ENCODE results near the gene FMC1. TPM values are rescaled to one million over a fixed set of nuclear protein-coding genes. Genes with fewer than 3 reads are reported as not detected.
A peak's percentile ranks its signal among the peaks of the same experiment; 100 is the strongest.
"Not testable (repeated sequence)": the region's sequence is repeated elsewhere in the genome, so short reads cannot be mapped to it uniquely, and the experiment has no call there.

FMC1 gene
- total RNA-seq, 1 donor from 2014 or later: 6.0 TPM

GRCh38 chr7:139299296-139299695, 41.8 kb upstream of the FMC1 start:
- no peak for DNase-seq (ENCODE audit: low read depth)
- no peak overlapping the region for H3K4me3 ChIP-seq (ENCODE audit: low read depth, low read length)
- TF ChIP-seq CTCF (conservative IDR thresholded peaks at IDR 0.05; ENCODE audit: low read depth, low read length): no peak

GRCh38 chr7:139300390-139300789, 40.7 kb upstream of the FMC1 start:
- no peak overlapping the region for H3K4me3 ChIP-seq (ENCODE audit: low read depth, low read length)
- no peak for DNase-seq (ENCODE audit: low read depth)
- TF ChIP-seq CTCF (conservative IDR thresholded peaks at IDR 0.05; ENCODE audit: low read depth, low read length): no peak

GRCh38 chr7:139304517-139304916, 36.6 kb upstream of the FMC1 start:
- H3K4me3 ChIP-seq (ENCODE audit: low read depth, low read length): no peak overlapping the region

GRCh38 chr7:139317939-139318505, 23.1 kb upstream of the FMC1 start:
- TF ChIP-seq CTCF (conservative IDR thresholded peaks at IDR 0.05; ENCODE audit: low read depth, low read length): no peak
- no peak for DNase-seq (ENCODE audit: low read depth)

More at GRCh38 chr7:139304517-139304916, 36.6 kb upstream of the FMC1 start:
- no peak for TF ChIP-seq CTCF (conservative IDR thresholded peaks at IDR 0.05; ENCODE audit: low read depth, low read length)
- no peak for DNase-seq (ENCODE audit: low read depth)

DNA sequence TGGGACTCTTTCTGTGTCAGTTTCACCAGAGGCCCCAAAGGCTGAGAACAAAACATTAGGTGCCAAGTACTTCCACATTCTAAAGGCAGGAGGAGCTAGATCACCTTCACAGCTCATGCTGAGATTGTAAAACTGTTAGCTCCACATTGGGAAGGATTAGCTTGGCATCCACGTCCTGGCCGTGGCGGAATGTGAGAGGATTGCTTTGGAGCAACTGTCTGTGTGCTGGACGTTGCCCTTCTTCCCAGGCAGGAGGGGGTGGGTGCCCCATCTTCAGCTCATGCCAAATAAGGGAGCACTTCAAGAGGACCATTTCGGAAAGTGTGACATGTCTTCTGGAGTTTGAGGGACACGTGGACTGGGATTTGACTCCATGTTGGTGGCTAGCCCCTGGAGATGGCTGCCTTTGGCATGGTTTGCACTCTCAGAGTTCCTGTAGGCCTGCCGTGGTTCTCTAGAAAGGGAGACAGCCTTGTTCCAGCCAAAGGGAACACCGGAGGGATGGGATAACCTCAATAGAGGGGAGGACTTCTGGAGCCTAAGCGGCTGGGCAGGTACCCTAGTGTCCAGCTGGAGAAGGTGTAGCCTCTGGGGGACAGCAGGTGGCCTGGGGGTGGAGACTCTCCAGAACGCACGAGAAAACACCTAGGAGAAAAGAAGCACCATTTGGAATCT, 19.9 kb upstream of the FMC1 start:
- DNase-seq (ENCODE audit: low read depth): no peak
- no peak overlapping the region for H3K4me3 ChIP-seq (ENCODE audit: low read depth, low read length)
- peak; percentile 70 for TF ChIP-seq CTCF (conservative IDR thresholded peaks at IDR 0.05; ENCODE audit: low read depth, low read length)

More at GRCh38 chr7:139317939-139318505, 23.1 kb upstream of the FMC1 start:
- no peak overlapping the region for H3K4me3 ChIP-seq (ENCODE audit: low read depth, low read length)

GRCh38 chr7:139324709-139325108, 16.4 kb upstream of the FMC1 start:
- not testable (repeated sequence) for DNase-seq (ENCODE audit: low read depth)

GRCh38 chr7:139328375-139328774, 12.8 kb upstream of the FMC1 start:
- no peak for TF ChIP-seq CTCF (conservative IDR thresholded peaks at IDR 0.05; ENCODE audit: low read depth, low read length)
- DNase-seq (ENCODE audit: low read depth): no peak
- no peak overlapping the region for H3K4me3 ChIP-seq (ENCODE audit: low read depth, low read length)

More at GRCh38 chr7:139324709-139325108, 16.4 kb upstream of the FMC1 start:
- H3K4me3 ChIP-seq (ENCODE audit: low read depth, low read length): not testable (repeated sequence)
